DMS 273 treated with DMSO at 0.1 percent for 48 hours (cell line): ENCODE results near the gene COG5.

Experiments
- DNase-seq: peaks from one replicate; lab custom pipeline; 2025; lab: John Stamatoyannopoulos, UW

The COG5 gene

GRCh38 chr7:107330478-107330877 is 233.2 kb downstream of the COG5 start:
- DNase-seq = no peak

- no peak for DNase-seq
Measured at GRCh38 chr7:107327986-107328569, 235.6 kb downstream of the COG5 start.

- DNase-seq = no peak
Measured at GRCh38 chr7:107326061-107326460, 237.7 kb downstream of the COG5 start.

GRCh38 chr7:107322015-107322414 is 241.7 kb downstream of the COG5 start:
- no peak for DNase-seq

GRCh38 chr7:107321611-107322010 is 242.1 kb downstream of the COG5 start:
- no peak for DNase-seq

GRCh38 chr7:107319724-107320228 is 243.9 kb downstream of the COG5 start:
- DNase-seq = no peak

GRCh38 chr7:107318523-107319160 is 245.1 kb downstream of the COG5 start:
- no peak for DNase-seq

GRCh38 chr7:107315716-107316220 is 248.0 kb downstream of the COG5 start:
- DNase-seq = peak; percentile 25

GRCh38 chr7:107313355-107313754 is 250.4 kb downstream of the COG5 start:
- no peak for DNase-seq

- DNase-seq = no peak
Measured at GRCh38 chr7:107312418-107312817, 251.3 kb downstream of the COG5 start.

- no peak for DNase-seq
Measured at GRCh38 chr7:107309296-107309695, 254.4 kb downstream of the COG5 start.

- no peak for DNase-seq
Measured at GRCh38 chr7:107304636-107305035, 259.1 kb downstream of the COG5 start.

- DNase-seq = no peak
Measured at GRCh38 chr7:107304063-107304462, 259.7 kb downstream of the COG5 start.

- DNase-seq = no peak
Measured at GRCh38 chr7:107302250-107302847, 261.4 kb downstream of the COG5 start.

GRCh38 chr7:107294182-107294581 is 269.5 kb downstream of the COG5 start:
- no peak for DNase-seq

GRCh38 chr7:107292591-107292990 is 271.1 kb downstream of the COG5 start:
- DNase-seq = no peak

GRCh38 chr7:107291434-107291833 is 272.3 kb downstream of the COG5 start:
- DNase-seq = no peak

GRCh38 chr7:107286751-107287621 is 276.7 kb downstream of the COG5 start:
- no peak for DNase-seq

GRCh38 chr7:107284911-107285479 is 278.7 kb downstream of the COG5 start:
- DNase-seq = no peak

- DNase-seq = no peak
Measured at GRCh38 chr7:107277331-107277730, 286.4 kb downstream of the COG5 start.

GRCh38 chr7:107276220-107276827 is 287.4 kb downstream of the COG5 start:
- DNase-seq = no peak
